HEK293 (cell line): ENCODE data around the gene KRT76.
A peak's percentile ranks its signal among the peaks of the same experiment; 100 is the strongest.

Experiments
- CTCF ChIA-PET: fragments of 350-600 bp; formaldehyde crosslinking; extraction: SDS; loops from one replicate; lab custom pipeline; 2021; ENCODE audit warnings: antibody characterized with exemption; lab: Yijun Ruan, JAX
- POLR2A ChIA-PET: fragments of 300-600 bp; formaldehyde crosslinking; extraction: SDS; loops from one replicate; lab custom pipeline; 2020; ENCODE audit warnings: antibody characterized with exemption, inconsistent platforms; lab: Yijun Ruan, JAX
- H3K27ac ChIP-seq: fragments of 200-500 bp; sonication (Bioruptor generic); 2 replicates; pipeline ENCODE4 v1.5.1; 2014; ENCODE audit warnings: low read depth, low read length, control low read depth, inconsistent platforms; ENCODE audit errors: extremely low read depth
- H3K36me3 ChIP-seq, 2 experiments: fragments of 200-500 bp in 1 of 2; sonication (Bioruptor generic) in 1 of 2; 1 replicate in 1 of 2; 2 replicates in 1 of 2; pipeline ENCODE4 v1.5.1; 2014 to 2017; ENCODE audit warnings: inconsistent platforms in 2 of 2, low read length in 2 of 2; ENCODE audit not compliant: control insufficient read depth in 2 of 2, insufficient read depth in 1 of 2
- H3K4me1 ChIP-seq: fragments of 200-500 bp; sonication (Bioruptor generic); 2 replicates; pipeline ENCODE4 v1.5.1; 2014; ENCODE audit warnings: mild to moderate bottlenecking, low read length, inconsistent platforms; ENCODE audit not compliant: control insufficient read depth, insufficient read depth
- H3K4me3 ChIP-seq: 2 replicates; pipeline ENCODE4 v1.5.1; 2011; ENCODE audit warnings: low read depth, mild to moderate bottlenecking, control low read depth, low read length, moderate library complexity
- H3K9me3 ChIP-seq: fragments of 200-500 bp; sonication (Bioruptor generic); 2 replicates; pipeline ENCODE4 v1.5.1; 2014; ENCODE audit warnings: low read depth, low read length, inconsistent platforms; ENCODE audit not compliant: control insufficient read depth, insufficient read depth
- EGR2 ChIP-seq: fragments of 450-650 bp; formaldehyde crosslinking; IDR thresholded peaks from 2 replicates; pipeline ENCODE4 v1.5.1; 2016; ENCODE audit warnings: low read depth, missing biosample characterization, missing genetic modification characterization
- GLI4 ChIP-seq: fragments of 450-650 bp; formaldehyde crosslinking; IDR thresholded peaks from 2 replicates; pipeline ENCODE4 v1.5.1; 2016; ENCODE audit warnings: missing biosample characterization, missing genetic modification characterization
- HOXD13 ChIP-seq: sonication (generic); formaldehyde crosslinking; IDR thresholded peaks from 2 replicates; pipeline ENCODE4 v1.8.0; 2022; ENCODE audit warnings: missing genetic modification reagents, borderline replicate concordance
- OSR2 ChIP-seq: fragments of 450-650 bp; formaldehyde crosslinking; IDR thresholded peaks from 2 replicates; pipeline ENCODE4 v1.5.1; 2016; ENCODE audit warnings: missing biosample characterization, missing genetic modification characterization
- ZFHX2 ChIP-seq: fragments of 450-650 bp; formaldehyde crosslinking; conservative IDR thresholded peaks from 2 replicates; pipeline ENCODE4 v1.5.1; 2016; ENCODE audit warnings: missing biosample characterization, missing genetic modification characterization
- ZFP3 ChIP-seq: fragments of 450-650 bp; formaldehyde crosslinking; IDR thresholded peaks from 2 replicates; pipeline ENCODE4 v1.5.1; 2016; ENCODE audit warnings: low read depth, missing biosample characterization, missing genetic modification characterization
- ZNF146 ChIP-seq: fragments of 450-650 bp; formaldehyde crosslinking; IDR thresholded peaks from 2 replicates; pipeline ENCODE4 v1.5.1; 2016; ENCODE audit warnings: missing biosample characterization, missing genetic modification characterization
- ZNF175 ChIP-seq: fragments of 450-650 bp; formaldehyde crosslinking; IDR thresholded peaks from 2 replicates; pipeline ENCODE4 v1.5.1; 2016; ENCODE audit warnings: missing biosample characterization, missing genetic modification characterization
- ZNF239 ChIP-seq: fragments of 450-650 bp; formaldehyde crosslinking; IDR thresholded peaks from 2 replicates; pipeline ENCODE4 v1.5.1; 2016; ENCODE audit warnings: missing biosample characterization, missing genetic modification characterization
- ZNF433 ChIP-seq: fragments of 450-650 bp; formaldehyde crosslinking; IDR thresholded peaks from 2 replicates; pipeline ENCODE4 v1.5.1; 2016; ENCODE audit warnings: missing biosample characterization, missing genetic modification characterization, low read depth
- ZNF558 ChIP-seq: fragments of 450-650 bp; formaldehyde crosslinking; IDR thresholded peaks from 2 replicates; pipeline ENCODE4 v1.5.1; 2016; ENCODE audit warnings: missing biosample characterization, missing genetic modification characterization
- ZNF561 ChIP-seq: fragments of 450-650 bp; IDR thresholded peaks from 2 replicates; pipeline ENCODE4 v1.5.1; 2018; ENCODE audit warnings: missing biosample characterization, missing genetic modification characterization, borderline replicate concordance
- ZNF610 ChIP-seq: fragments of 450-650 bp; formaldehyde crosslinking; IDR thresholded peaks from 2 replicates; pipeline ENCODE4 v1.5.1; 2016; ENCODE audit warnings: missing biosample characterization, missing genetic modification characterization, borderline replicate concordance
- ZNF660 ChIP-seq: fragments of 450-650 bp; IDR thresholded peaks from 2 replicates; pipeline ENCODE4 v1.5.1; 2018; ENCODE audit warnings: missing biosample characterization, mild to moderate bottlenecking, missing genetic modification characterization
- ZNF664 ChIP-seq: fragments of 450-650 bp; formaldehyde crosslinking; IDR thresholded peaks from 2 replicates; pipeline ENCODE4 v1.5.1; 2016; ENCODE audit warnings: missing biosample characterization, missing genetic modification characterization
- ZNF792 ChIP-seq: fragments of 450-650 bp; formaldehyde crosslinking; IDR thresholded peaks from 2 replicates; pipeline ENCODE4 v1.5.1; 2016; ENCODE audit warnings: missing biosample characterization, missing genetic modification characterization
- ZXDB ChIP-seq: fragments of 450-650 bp; formaldehyde crosslinking; IDR thresholded peaks from 2 replicates; pipeline ENCODE4 v1.5.1; 2016; ENCODE audit warnings: missing biosample characterization, missing genetic modification characterization
- TF ChIP-seq, protein P1 (sequence below): fragments of 450-650 bp; IDR thresholded peaks from 2 replicates; pipeline ENCODE4 v1.5.1; 2018; ENCODE audit warnings: missing biosample characterization, missing genetic modification characterization
- TF ChIP-seq, protein P2 (sequence below): fragments of 450-650 bp; formaldehyde crosslinking; IDR thresholded peaks from 2 replicates; pipeline ENCODE4 v1.5.1; 2016; ENCODE audit warnings: missing biosample characterization, missing genetic modification characterization

The KRT76 gene

DNA sequence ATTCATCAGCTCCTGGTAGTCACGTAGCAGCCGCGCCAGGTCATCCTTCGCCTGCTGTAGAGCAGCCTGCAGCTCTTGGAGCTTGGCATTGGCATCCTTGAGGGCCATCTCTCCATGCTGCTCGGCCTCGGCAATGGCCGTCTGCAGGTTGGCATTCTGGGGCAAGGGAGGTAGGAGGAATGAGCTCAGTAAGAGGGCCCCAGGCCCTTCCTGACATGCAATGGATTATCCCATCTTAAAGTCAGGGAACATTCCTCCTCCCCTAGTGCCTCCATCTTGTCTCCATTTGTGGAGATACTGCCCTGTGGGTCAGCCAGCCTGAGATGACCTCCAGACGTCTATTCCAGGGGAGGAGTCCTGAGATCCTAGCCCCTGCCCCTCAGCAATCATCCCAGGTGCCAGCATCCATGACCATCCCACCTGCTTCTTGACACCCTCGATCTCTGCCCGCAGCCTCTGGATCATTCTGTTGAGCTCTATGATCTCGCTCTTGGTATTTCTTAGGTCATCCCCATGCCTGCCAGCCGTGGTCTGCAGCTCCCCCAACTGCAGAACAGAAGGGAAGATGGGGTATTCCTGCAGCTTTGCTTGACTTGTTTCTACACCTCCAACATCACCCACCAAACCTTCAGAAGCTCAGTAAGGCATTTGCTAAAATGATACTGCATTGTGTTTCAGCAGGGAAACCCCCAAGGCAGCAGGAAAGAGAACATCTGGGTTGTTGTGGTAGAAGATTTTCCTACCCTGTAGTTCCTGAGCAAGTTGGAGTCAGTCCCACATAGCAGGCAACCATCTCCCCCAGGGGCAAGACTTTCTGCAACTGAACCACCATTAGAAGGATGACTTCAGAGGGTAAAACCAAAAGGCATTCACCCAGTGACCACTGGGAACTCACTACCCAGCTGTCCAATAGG is 14.4 kb upstream of the KRT76 start (continued):
- no peak for TF ChIP-seq ZFP3 (tag by site-specific recombination)

DNA sequence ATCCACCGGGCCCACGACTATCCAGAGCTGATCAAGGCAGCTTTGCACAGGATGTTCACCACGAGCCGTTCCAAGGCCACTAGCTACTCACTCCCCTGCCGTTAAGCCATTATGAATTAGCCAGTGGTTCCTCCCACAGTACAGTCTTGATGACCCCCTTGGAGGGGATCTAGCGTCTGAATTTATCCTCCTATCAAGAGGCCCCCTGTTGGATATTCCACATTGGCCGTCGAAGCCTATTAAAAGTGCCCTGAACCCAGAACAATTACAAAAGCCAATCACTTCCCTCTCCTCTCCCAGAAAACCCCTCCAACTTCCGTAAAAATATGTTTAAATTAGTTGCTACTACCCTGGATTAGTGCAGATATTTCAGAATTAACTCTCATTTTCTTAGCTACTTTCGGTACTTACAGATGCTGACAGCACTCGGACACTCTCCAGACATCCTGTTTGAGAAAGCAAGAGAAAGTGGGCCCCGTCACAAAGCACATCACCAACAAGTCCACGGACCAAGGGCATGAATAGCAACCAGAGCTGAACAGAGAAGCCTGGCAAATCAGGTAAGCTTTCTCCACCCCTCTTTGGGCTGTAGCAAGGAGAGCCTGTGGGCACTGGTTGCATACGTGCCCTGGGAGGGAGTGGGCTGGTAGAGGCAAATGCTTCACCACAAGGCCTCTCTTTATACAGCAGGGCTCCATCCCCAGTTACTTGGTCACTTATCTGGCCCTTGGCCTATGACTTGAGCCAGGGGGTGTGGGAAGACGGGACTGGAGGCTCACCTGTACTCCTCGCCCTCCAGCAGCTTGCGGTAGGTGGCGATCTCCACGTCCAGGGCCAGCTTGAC is 13.5 kb upstream of the KRT76 start:
- H3K27ac ChIP-seq = no peak overlapping the region
- H3K4me3 ChIP-seq = no peak overlapping the region
- POLR2A ChIA-PET = no interaction called here

GRCh38 chr12:52789637-52790426 is 12.7 kb upstream of the KRT76 start:
- no peak overlapping the region for H3K27ac ChIP-seq
- CTCF ChIA-PET = interaction anchor here (1.2 kb wide), 1 partner anchor 10 kb away, joined by 4 read pairs; no protein-coding TSS in a partner anchor
- peak; percentile 54; the same call in 1 of the 2 replicates for TF ChIP-seq EGR2 (tag by site-specific recombination)
- peak; percentile 34; the same call in 1 of the 2 replicates for TF ChIP-seq ZFHX2 (tag by site-specific recombination)
- TF ChIP-seq ZNF433 (tag by site-specific recombination) = no peak
- TF ChIP-seq, all 188 proteins: peak for 2
- Histone ChIP-seq H3K4me1 (no peaks in the 10 kb centered on the region; the same call in 1 of the 2 replicates), H3K9me3 (no peaks in the 10 kb centered on the region), H3K36me3 (no peaks in the 10 kb centered on the region), H3K4me3 (no peak overlapping the region)
- POLR2A ChIA-PET = no interaction called here

More for the DNA sequence above, 13.5 kb upstream of the KRT76 start:
- Histone ChIP-seq H3K36me3 (no peaks in the 10 kb centered on the region), H3K4me1 (no peaks in the 10 kb centered on the region; the same call in 1 of the 2 replicates), H3K9me3 (no peaks in the 10 kb centered on the region)
- CTCF ChIA-PET = interaction anchor here (0.5 to 1.2 kb wide), 4 partner anchors 9 to 663 kb away, joined by 3 to 4 read pairs (median 4); partner anchors contain the start of gene KRT77
- TF ChIP-seq ZNF664 (tag by site-specific recombination) (0 out of 2 replicates have a peak, but pooled peaks have one; percentile 46), ZNF558 (no peak), ZNF792 (no peak), ZNF146 (tag by site-specific recombination) (no peak)
- TF ChIP-seq, protein P1, sequence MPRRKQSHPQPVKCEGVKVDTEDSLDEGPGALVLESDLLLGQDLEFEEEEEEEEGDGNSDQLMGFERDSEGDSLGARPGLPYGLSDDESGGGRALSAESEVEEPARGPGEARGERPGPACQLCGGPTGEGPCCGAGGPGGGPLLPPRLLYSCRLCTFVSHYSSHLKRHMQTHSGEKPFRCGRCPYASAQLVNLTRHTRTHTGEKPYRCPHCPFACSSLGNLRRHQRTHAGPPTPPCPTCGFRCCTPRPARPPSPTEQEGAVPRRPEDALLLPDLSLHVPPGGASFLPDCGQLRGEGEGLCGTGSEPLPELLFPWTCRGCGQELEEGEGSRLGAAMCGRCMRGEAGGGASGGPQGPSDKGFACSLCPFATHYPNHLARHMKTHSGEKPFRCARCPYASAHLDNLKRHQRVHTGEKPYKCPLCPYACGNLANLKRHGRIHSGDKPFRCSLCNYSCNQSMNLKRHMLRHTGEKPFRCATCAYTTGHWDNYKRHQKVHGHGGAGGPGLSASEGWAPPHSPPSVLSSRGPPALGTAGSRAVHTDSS = no peak

DNA sequence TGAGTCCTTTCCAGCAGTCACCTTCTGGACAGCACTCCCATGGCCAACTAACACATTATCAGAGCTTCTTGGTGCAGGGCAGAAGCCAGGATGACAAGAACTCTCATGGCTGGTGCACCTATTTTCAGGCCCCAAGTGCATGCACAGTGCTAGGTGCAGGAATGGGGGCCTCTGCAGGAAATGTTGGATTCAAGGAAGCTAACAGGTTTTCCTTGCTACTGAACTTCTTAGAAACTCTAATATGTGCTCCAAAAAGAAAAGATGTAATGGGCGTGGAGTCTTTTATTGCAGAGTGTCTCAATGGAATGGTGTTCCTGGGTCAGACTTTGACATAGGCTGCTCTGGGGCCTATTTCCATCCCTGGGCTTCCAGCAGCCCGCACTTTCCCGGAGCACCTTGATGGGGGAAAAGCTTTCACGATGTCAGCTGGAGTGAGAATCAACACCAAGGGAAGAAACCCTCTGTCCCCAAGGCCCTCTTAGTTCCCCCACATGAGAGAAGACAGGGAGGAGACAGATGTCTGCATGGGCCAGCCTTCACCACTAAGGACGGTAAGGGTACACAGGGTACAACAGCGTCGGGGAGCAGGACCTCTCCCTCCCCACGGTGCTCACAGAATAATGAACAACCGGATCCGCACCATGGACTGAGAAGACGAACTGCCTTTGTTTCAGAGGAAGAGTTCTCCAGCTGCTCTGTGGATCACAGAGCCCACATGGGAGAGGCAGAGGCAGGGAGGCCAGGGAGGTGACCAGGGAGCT is 11.9 kb upstream of the KRT76 start:
- H3K4me3 ChIP-seq = no peak overlapping the region
- no peaks in the 10 kb centered on the region for H3K9me3 ChIP-seq
- POLR2A ChIA-PET = no interaction called here
- H3K27ac ChIP-seq = no peak overlapping the region
- CTCF ChIA-PET = interaction anchor here (1.2 kb wide), 1 partner anchor 11 kb away, joined by 4 read pairs; no protein-coding TSS in a partner anchor
- H3K4me1 ChIP-seq = no peaks in the 10 kb centered on the region; the same call in 1 of the 2 replicates
- no peaks in the 10 kb centered on the region for H3K36me3 ChIP-seq
- TF ChIP-seq OSR2 (tag by site-specific recombination) = no peak
- no peak for TF ChIP-seq ZXDB (tag by site-specific recombination)
- TF ChIP-seq ZNF561 = no peak
- no peak for TF ChIP-seq ZNF175 (tag by site-specific recombination)
- no peak for TF ChIP-seq ZNF610 (tag by site-specific recombination)
- TF ChIP-seq ZNF660 = no peak
- TF ChIP-seq ZNF239 = no peak
- no peak for TF ChIP-seq GLI4 (tag by site-specific recombination)
- TF ChIP-seq HOXD13 (CRISPR knock-in tag) = no peak
- TF ChIP-seq, protein P2, sequence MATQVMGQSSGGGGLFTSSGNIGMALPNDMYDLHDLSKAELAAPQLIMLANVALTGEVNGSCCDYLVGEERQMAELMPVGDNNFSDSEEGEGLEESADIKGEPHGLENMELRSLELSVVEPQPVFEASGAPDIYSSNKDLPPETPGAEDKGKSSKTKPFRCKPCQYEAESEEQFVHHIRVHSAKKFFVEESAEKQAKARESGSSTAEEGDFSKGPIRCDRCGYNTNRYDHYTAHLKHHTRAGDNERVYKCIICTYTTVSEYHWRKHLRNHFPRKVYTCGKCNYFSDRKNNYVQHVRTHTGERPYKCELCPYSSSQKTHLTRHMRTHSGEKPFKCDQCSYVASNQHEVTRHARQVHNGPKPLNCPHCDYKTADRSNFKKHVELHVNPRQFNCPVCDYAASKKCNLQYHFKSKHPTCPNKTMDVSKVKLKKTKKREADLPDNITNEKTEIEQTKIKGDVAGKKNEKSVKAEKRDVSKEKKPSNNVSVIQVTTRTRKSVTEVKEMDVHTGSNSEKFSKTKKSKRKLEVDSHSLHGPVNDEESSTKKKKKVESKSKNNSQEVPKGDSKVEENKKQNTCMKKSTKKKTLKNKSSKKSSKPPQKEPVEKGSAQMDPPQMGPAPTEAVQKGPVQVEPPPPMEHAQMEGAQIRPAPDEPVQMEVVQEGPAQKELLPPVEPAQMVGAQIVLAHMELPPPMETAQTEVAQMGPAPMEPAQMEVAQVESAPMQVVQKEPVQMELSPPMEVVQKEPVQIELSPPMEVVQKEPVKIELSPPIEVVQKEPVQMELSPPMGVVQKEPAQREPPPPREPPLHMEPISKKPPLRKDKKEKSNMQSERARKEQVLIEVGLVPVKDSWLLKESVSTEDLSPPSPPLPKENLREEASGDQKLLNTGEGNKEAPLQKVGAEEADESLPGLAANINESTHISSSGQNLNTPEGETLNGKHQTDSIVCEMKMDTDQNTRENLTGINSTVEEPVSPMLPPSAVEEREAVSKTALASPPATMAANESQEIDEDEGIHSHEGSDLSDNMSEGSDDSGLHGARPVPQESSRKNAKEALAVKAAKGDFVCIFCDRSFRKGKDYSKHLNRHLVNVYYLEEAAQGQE (tag by site-specific recombination) = no peak
